ENCODE data around the gene LRP8. TPM values are rescaled to one million over a fixed set of nuclear protein-coding genes. Genes with fewer than 3 reads are reported as not detected.

LRP8 gene
- total and polyA plus RNA-seq, 8 donors, result 0.58 to 26.8 (median 2.3) TPM

- no peak overlapping the region for H3K27ac ChIP-seq
- intact Hi-C loops (cut with DNase I; ENCODE audit: low total_unique reads), result no loop called here
- no peaks in the 10 kb centered on the region for H3K36me3 ChIP-seq
- peak; percentile 8 to 53 for DNase-seq
- WGBS, 5 donors, result 83 to 89% (median 86%) methylated on average over 20 to 21 of the region's 21 CpGs
- TF ChIP-seq POLR2AphosphoS5 (IDR thresholded peaks at IDR 0.05) (no peak), EP300 (IDR thresholded peaks at IDR 0.05) (no peak), CTCF (IDR thresholded peaks at IDR 0.05) (no peak), POLR2A (IDR thresholded peaks at IDR 0.05) (no peak)
- H3K9me3 ChIP-seq, result no peaks in the 10 kb centered on the region
- H3K4me1 ChIP-seq, result no peaks in the 10 kb centered on the region
- no peak overlapping the region for H3K4me3 ChIP-seq
- no peaks in the 10 kb centered on the region for H3K27me3 ChIP-seq
These were observed 20.9 kb upstream of the LRP8 start for GRCh38 chr1:53348486-53349368.

- Histone ChIP-seq H3K27ac (no peak overlapping the region), H3K4me1 (no peaks in the 10 kb centered on the region), H3K9me3 (no peaks in the 10 kb centered on the region), H3K36me3 (no peaks in the 10 kb centered on the region), H3K27me3 (peaks cover 0 to 5% (median 0%) of the 10 kb centered on the region in 3 donors), H3K4me3 (no peak overlapping the region)
- intact Hi-C loops (cut with DNase I; ENCODE audit: low total_unique reads), result no loop called here
- DNase-seq, result no peak
- 78 to 85% (median 81%) methylated on average over 2 to 3 of the region's 3 CpGs for WGBS, 5 donors
- TF ChIP-seq POLR2A (IDR thresholded peaks at IDR 0.05), result no peak
- no peak for TF ChIP-seq CTCF (IDR thresholded peaks at IDR 0.05)
- TF ChIP-seq EP300 (IDR thresholded peaks at IDR 0.05), result no peak
- TF ChIP-seq POLR2AphosphoS5 (IDR thresholded peaks at IDR 0.05), result no peak
These were observed 18.9 kb upstream of the LRP8 start for GRCh38 chr1:53346814-53347176.

GRCh38 chr1:53345996-53346813 lies 18.3 kb upstream of the LRP8 start:
- H3K4me3 ChIP-seq, result no peak overlapping the region
- intact Hi-C loops (cut with DNase I; ENCODE audit: low total_unique reads), result no loop called here
- no peaks in the 10 kb centered on the region for H3K4me1 ChIP-seq
- H3K9me3 ChIP-seq, result no peaks in the 10 kb centered on the region
- peaks cover 0 to 9% (median 0%) of the 10 kb centered on the region in 3 donors for H3K27me3 ChIP-seq
- DNase-seq, result peak in 1 of 2 donors; percentile 17
- 75 to 82% (median 79%) methylated on average over 4 to 7 of the region's 7 CpGs for WGBS, 5 donors
- H3K27ac ChIP-seq, result no peak overlapping the region
- TF ChIP-seq POLR2A (IDR thresholded peaks at IDR 0.05) (no peak), POLR2AphosphoS5 (IDR thresholded peaks at IDR 0.05) (no peak), EP300 (IDR thresholded peaks at IDR 0.05) (no peak), CTCF (IDR thresholded peaks at IDR 0.05) (no peak)
- H3K36me3 ChIP-seq, result no peaks in the 10 kb centered on the region

Data from stomach (tissue), 9 donors.